Adrenal gland (tissue), 19 donors: ENCODE measurements around the gene ECT2L. TPM values are rescaled to one million over a fixed set of nuclear protein-coding genes. Genes with fewer than 3 reads are reported as not detected.

ENCODE experiments used
- DNase-seq, 7 donors: peaks; one replicate each; pipeline ENCODE4 v3.0.0-alpha.2; 2019 to 2020
- H3K27ac ChIP-seq, 5 donors: fragments of 200-600 bp; sonication (generic) in 4 of 5; 1 replicate in 3 of 5; 2 replicates in 2 of 5; pipeline versions ENCODE4 v1.5.1 to v1.8.0; 2016 to 2020; ENCODE audit warnings: mild to moderate bottlenecking in 1 of 5
- H3K27me3 ChIP-seq: fragments of 200-600 bp; 2 replicates; pipeline ENCODE4 v1.8.0; 2021
- H3K36me3 ChIP-seq, 2 donors: fragments of 200-600 bp; replicated peaks in 1 of 2; 1 replicate in 1 of 2; 2 replicates in 1 of 2; pipeline versions ENCODE4 v1.5.1 to v1.8.0; 2018 to 2022
- H3K4me1 ChIP-seq, 2 donors: fragments of 200-600 bp; replicated peaks in 1 of 2; 1 replicate in 1 of 2; 2 replicates in 1 of 2; pipeline versions ENCODE4 v1.5.1 to v1.8.0; 2018 to 2021
- H3K4me3 ChIP-seq, 4 donors: fragments of 200-600 bp; sonication (generic) in 3 of 4; one replicate each; pipeline ENCODE4 v1.5.1; 2016 to 2018
- H3K9me3 ChIP-seq, 3 donors: fragments of 200-600 bp; sonication (generic) in 1 of 3; replicated peaks in 1 of 3; 1 replicate in 2 of 3; 2 replicates in 1 of 3; pipeline versions ENCODE4 v1.5.1 to v1.8.0; 2016 to 2021
- CTCF ChIP-seq, 6 experiments: fragments of 450-650 bp in 4 of 6; fragments of 200-600 bp in 2 of 6; sonication (generic) in 1 of 6; IDR thresholded peaks; 1 replicate in 5 of 6; 2 replicates in 1 of 6; pipeline versions ENCODE4 v1.5.1 to v1.8.0; 2016 to 2021; ENCODE audit warnings: antibody characterized with exemption in 6 of 6, mild to moderate bottlenecking in 2 of 6, moderate library complexity in 1 of 6
- POLR2A ChIP-seq, 2 donors: fragments of 450-650 bp; IDR thresholded peaks; one replicate each; pipeline ENCODE4 v1.6.1; 2017; ENCODE audit warnings: antibody characterized with exemption in 2 of 2, mild to moderate bottlenecking in 2 of 2, moderate library complexity in 1 of 2
- WGBS, 4 donors: extraction: QIAGEN DNeasy Blood & Tissue Kit in 2 of 4; methylation state at CpG; one replicate each; pipeline versions ENCODE4 v1.1.5 to v1.1.7; 2013 to 2017; 5-methylcytosine and 5-hydroxymethylcytosine counted together
- intact Hi-C, 2 donors: fragments of 100-400 bp; cut with DNase I; formaldehyde crosslinking; loops; one replicate each; pipeline versions ENCODE4 v1.14.1 to v1.15.0; 2022 to 2023
- long read RNA-seq, 10 donors: library from polyadenylated mRNA in 3 of 10; unstranded in 2 of 10; stranded (forward) in 1 of 10; transcript quantifications; one replicate each; pipeline ENCODE4 v2.0.0 and lab custom pipeline, GENCODE V29; 2021 to 2026
- polyA plus RNA-seq, 3 donors: library from polyadenylated mRNA; stranded (reverse); fragments of 200-250 nt in 2 of 3; fragments of 350-450 nt in 1 of 3; fragmentation: Illumina TruSeq in 1 of 3; extraction: RNeasy Lipid Tissue Mini Kit (QIAGEN cat#74804) in 1 of 3; gene quantifications; one replicate each; pipeline ENCODE4 v1.2.3, GENCODE V29; 2013 to 2014
- total RNA-seq, 9 donors: library from RNA; depleted of rRNA in 4 of 9; stranded (reverse); fragments of >200 nt in 4 of 9; fragments of 120-200 nt in 1 of 9; fragmentation: NEBNext Ultra II Directional in 1 of 9; extraction: Animal tissue kit (Norgen Biotek cat#: 25700) in 1 of 9; gene quantifications; one replicate each; pipeline versions ENCODE4 v1.1.0 to v1.2.4, GENCODE V29; 2013 to 2023
- donor health status: healthy with polysubstance abuse.
- donor health status: Bipolar disorder and iron deficiency.
- donor health status: DM: yes; HTN: yes; CAD: no.
- donor health status: DM: no; HTN: no; CAD: no.
- donor health status: DM: no; HTN: no; CAD: no.
- donor health status: DM: yes; HTN: yes; CAD: no.

Gene ECT2L
- under 1 TPM in 5 of 9 donors, not detected in 4; 0.06 to 0.39 (median 0.19) TPM for total RNA-seq
- 1 to 10 TPM in 1 of 3 donors, under 1 TPM in 2; 0.07 to 1.3 (median 0.20) TPM for polyA plus RNA-seq
- long read RNA-seq, donor 1: 0 reads
- long read RNA-seq, donor 2: 0 reads
- long read RNA-seq, donor 3: 0 reads
- long read RNA-seq, donor 4: 0 reads
- long read RNA-seq, donor 5, partial matches to known transcripts: 0 of 1 reads
- long read RNA-seq, donor 5, other reads (novel, unspliced or antisense): 1 of 1 reads
- long read RNA-seq, donor 6: 0 reads
- long read RNA-seq, donor 7: 0 reads
- long read RNA-seq, donor 8: 0 reads
- long read RNA-seq, donor 9: 0 reads
- long read RNA-seq, donor 10: 0 reads

GRCh38 chr6:138795809-138796603 is at the start of gene ECT2L:
Gene ECT2L (plus strand): TSS chr6:138796087. CDS start chr6:138813275, 17,188 bp downstream.
- Histone ChIP-seq H3K27me3 (no peaks in the 10 kb centered on the region), H3K36me3 (no peaks in the 10 kb centered on the region), H3K4me3 (peak within 1 kb of the TSS in 2 of 4 donors; percentile 29 to 57), H3K27ac (peak within 1 kb of the TSS in 3 of 5 donors; percentile 15 to 34 (median 22)), H3K4me1 (peaks cover 7 to 8% of the 10 kb centered on the region in 2 donors), H3K9me3 (no peaks in the 10 kb centered on the region)
- intact Hi-C loops: no loop called here
- peak; percentile 77 to 91 (median 88) for DNase-seq
- 9 to 20% (median 11%) methylated on average over 19 to 50 of the region's 50 CpGs for WGBS, 4 donors
- TF ChIP-seq CTCF (IDR thresholded peaks at IDR 0.05): no peak
- peak in 1 of 2 donors; percentile 46 for TF ChIP-seq POLR2A (IDR thresholded peaks at IDR 0.05)

- TF ChIP-seq POLR2A (IDR thresholded peaks at IDR 0.05) (no peak), CTCF (IDR thresholded peaks at IDR 0.05) (no peak)
- no peaks in the 10 kb centered on the region for H3K4me1 ChIP-seq
- 91 to 98% (median 95%) methylated on average over 4 of the region's 4 CpGs for WGBS, 4 donors
These were observed 43.9 kb upstream of the ECT2L start for GRCh38 chr6:138752017-138752416.

GRCh38 chr6:138757136-138757535 is 38.8 kb upstream of the ECT2L start:
- Histone ChIP-seq H3K9me3 (no peaks in the 10 kb centered on the region), H3K27ac (no peak overlapping the region), H3K4me1 (no peaks in the 10 kb centered on the region), H3K4me3 (no peak overlapping the region), H3K27me3 (no peaks in the 10 kb centered on the region), H3K36me3 (no peaks in the 10 kb centered on the region)
- WGBS, 4 donors: 74 to 78% (median 76%) methylated on average over 4 of the region's 4 CpGs
- intact Hi-C loops: loop anchor here in 1 of 2 donors (10.0 kb wide), 1 partner anchor 62 kb away; no protein-coding TSS in a partner anchor
- DNase-seq: no peak
- no peak for TF ChIP-seq CTCF (IDR thresholded peaks at IDR 0.05)
- no peak for TF ChIP-seq POLR2A (IDR thresholded peaks at IDR 0.05)

More at GRCh38 chr6:138752017-138752416, 43.9 kb upstream of the ECT2L start:
- no peaks in the 10 kb centered on the region for H3K9me3 ChIP-seq
- no peak for DNase-seq
- intact Hi-C loops: loop anchor here in 1 of 2 donors (10.0 kb wide), 1 partner anchor 57 kb away; no protein-coding TSS in a partner anchor
- no peak overlapping the region for H3K27ac ChIP-seq
- H3K27me3 ChIP-seq: no peaks in the 10 kb centered on the region
- H3K4me3 ChIP-seq: no peak overlapping the region
- no peaks in the 10 kb centered on the region for H3K36me3 ChIP-seq
